HepG2 (cell line): ENCODE data around the gene SLC26A5. TPM values are rescaled to one million over a fixed set of nuclear protein-coding genes. Genes with fewer than 3 reads are reported as not detected.

Source experiments
- ARID2 ChIP-seq: sonication (generic); formaldehyde crosslinking; IDR thresholded peaks from 2 replicates; pipeline ENCODE4 v1.8.1; 2022; ENCODE audit warnings: mild to moderate bottlenecking, missing genetic modification reagents, borderline replicate concordance
- DNMT1 ChIP-seq: sonication (generic); formaldehyde crosslinking; IDR thresholded peaks from 2 replicates; pipeline ENCODE4 v1.5.1; 2020; ENCODE audit warnings: mild to moderate bottlenecking, missing genetic modification reagents
- FOSL2 ChIP-seq: sonication (generic); formaldehyde crosslinking; IDR thresholded peaks from 2 replicates; pipeline ENCODE4 v1.4.0; 2020; ENCODE audit warnings: missing genetic modification reagents
- GRHL1 ChIP-seq: sonication (generic); formaldehyde crosslinking; conservative IDR thresholded peaks from 2 replicates; pipeline ENCODE4 v1.8.0; 2022; ENCODE audit warnings: missing genetic modification reagents
- MXI1 ChIP-seq: IDR thresholded peaks from 3 replicates; pipeline ENCODE4 v1.6.1; 2012; ENCODE audit warnings: low read depth, low read length, inconsistent platforms, borderline replicate concordance
- PAX8 ChIP-seq: sonication (generic); formaldehyde crosslinking; IDR thresholded peaks from 2 replicates; pipeline ENCODE4 v1.8.0; 2022; ENCODE audit warnings: mild to moderate bottlenecking, missing genetic modification reagents, borderline replicate concordance
- PLRG1 ChIP-seq: fragments of 450-650 bp; conservative IDR thresholded peaks from 2 replicates; pipeline ENCODE4 v1.6.1; 2016
- RBFOX2 ChIP-seq: fragments of 200-400 bp; formaldehyde crosslinking; IDR thresholded peaks from 2 replicates; pipeline ENCODE4 v1.6.1; 2017; ENCODE audit warnings: low read depth, mild to moderate bottlenecking, low read length
- RFXAP ChIP-seq: sonication (generic); formaldehyde crosslinking; IDR thresholded peaks from 2 replicates; pipeline ENCODE4 v1.4.0; 2020; ENCODE audit warnings: missing genetic modification reagents, borderline replicate concordance
- RORA ChIP-seq: sonication (generic); formaldehyde crosslinking; IDR thresholded peaks from 2 replicates; pipeline ENCODE4 v1.5.0; 2020; ENCODE audit warnings: mild to moderate bottlenecking, missing genetic modification reagents, moderate library complexity
- SAFB2 ChIP-seq: sonication (generic); formaldehyde crosslinking; IDR thresholded peaks from 2 replicates; pipeline ENCODE4 v1.5.1; 2020; ENCODE audit warnings: missing genetic modification reagents, low read depth, mild to moderate bottlenecking, borderline replicate concordance
- ZBTB10 ChIP-seq: sonication (generic); formaldehyde crosslinking; IDR thresholded peaks from 2 replicates; pipeline ENCODE4 v1.4.0; 2020; ENCODE audit warnings: missing genetic modification reagents, borderline replicate concordance
- ZNF512B ChIP-seq: sonication (generic); formaldehyde crosslinking; IDR thresholded peaks from 2 replicates; pipeline ENCODE4 v1.5.1; 2020; ENCODE audit warnings: missing genetic modification reagents, mild to moderate bottlenecking, borderline replicate concordance
- ZNF563 ChIP-seq: sonication (generic); formaldehyde crosslinking; IDR thresholded peaks from 2 replicates; pipeline ENCODE4 v1.8.0; 2022; ENCODE audit warnings: mild to moderate bottlenecking, moderate library complexity, missing genetic modification reagents
- ZNF7 ChIP-seq: IDR thresholded peaks from 2 replicates; pipeline ENCODE4 v1.6.1; 2016; ENCODE audit warnings: missing biosample characterization, missing genetic modification reagents
- ZNF737 ChIP-seq: sonication (generic); formaldehyde crosslinking; IDR thresholded peaks from 2 replicates; pipeline ENCODE4 v1.5.0; 2020; ENCODE audit warnings: missing genetic modification reagents, mild to moderate bottlenecking, borderline replicate concordance
- ZSCAN25 ChIP-seq: sonication (generic); formaldehyde crosslinking; IDR thresholded peaks from 2 replicates; pipeline ENCODE4 v1.8.0; 2022; ENCODE audit warnings: mild to moderate bottlenecking, missing genetic modification reagents
- polyA plus RNA-seq, 8 experiments: library from polyadenylated mRNA; depleted of rRNA in 3 of 8; stranded (reverse) in 7 of 8; unstranded in 1 of 8; fragments of >200 nt; fragmentation: Illumina TruSeq in 4 of 8; extraction: Trizol in 4 of 8; gene quantifications; 2 replicates each; pipeline versions ENCODE4 v1.2.1 to v1.2.3, GENCODE V29; 2011 to 2016; ENCODE audit warnings: low read depth in 4 of 8, missing spikeins in 1 of 8, mixed read lengths in 1 of 8; ENCODE audit not compliant: insufficient read depth in 1 of 8
- total RNA-seq, 5 experiments: library from RNA; depleted of rRNA; stranded (reverse); fragments of >200 nt; fragmentation: Illumina TruSeq; extraction: Trizol; gene quantifications; 2 replicates each; pipeline ENCODE4 v1.2.3, GENCODE V29; 2016; ENCODE audit warnings: low read depth in 1 of 5
- TF ChIP-seq, protein P1 (sequence below), 2 experiments: fragments of 450-650 bp in 1 of 2; sonication (generic) in 1 of 2; formaldehyde crosslinking; IDR thresholded peaks; 2 replicates each; pipeline versions ENCODE4 v1.5.0 to v1.8.0; 2020 to 2022; ENCODE audit warnings: mild to moderate bottlenecking in 1 of 2, missing genetic modification reagents in 1 of 2
- TF ChIP-seq, protein P2 (sequence below): sonication (generic); formaldehyde crosslinking; IDR thresholded peaks from 2 replicates; pipeline ENCODE4 v1.8.0; 2022; ENCODE audit warnings: missing genetic modification reagents, mild to moderate bottlenecking, inconsistent platforms, borderline replicate concordance

Gene SLC26A5
- total and polyA plus RNA-seq, 2 of the 13 experiments (the other 11 are each of a cell fraction or from before 2014, with no cell fraction given), result 0.08 to 0.11 TPM

- TF ChIP-seq ZBTB10 (CRISPR knock-in tag), result no peak
- no peak for TF ChIP-seq ZNF7 (CRISPR knock-in tag)
- no peak for TF ChIP-seq ZNF737
- peak; percentile 33; the same call in 1 of the 3 replicates for TF ChIP-seq MXI1
- TF ChIP-seq ZNF512B (CRISPR knock-in tag), result 0 out of 2 replicates have a peak, but pooled peaks have one; percentile 51
- TF ChIP-seq, protein P1, sequence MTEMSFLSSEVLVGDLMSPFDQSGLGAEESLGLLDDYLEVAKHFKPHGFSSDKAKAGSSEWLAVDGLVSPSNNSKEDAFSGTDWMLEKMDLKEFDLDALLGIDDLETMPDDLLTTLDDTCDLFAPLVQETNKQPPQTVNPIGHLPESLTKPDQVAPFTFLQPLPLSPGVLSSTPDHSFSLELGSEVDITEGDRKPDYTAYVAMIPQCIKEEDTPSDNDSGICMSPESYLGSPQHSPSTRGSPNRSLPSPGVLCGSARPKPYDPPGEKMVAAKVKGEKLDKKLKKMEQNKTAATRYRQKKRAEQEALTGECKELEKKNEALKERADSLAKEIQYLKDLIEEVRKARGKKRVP (CRISPR knock-in tag; IDR thresholded peaks at IDR 0.05), result no peak
- TF ChIP-seq PAX8 (CRISPR knock-in tag), result no peak
- no peak for TF ChIP-seq RORA (CRISPR knock-in tag)
- TF ChIP-seq ZNF563 (CRISPR knock-in tag), result peak; percentile 59; the same call in 1 of the 2 replicates
- TF ChIP-seq, protein P2, sequence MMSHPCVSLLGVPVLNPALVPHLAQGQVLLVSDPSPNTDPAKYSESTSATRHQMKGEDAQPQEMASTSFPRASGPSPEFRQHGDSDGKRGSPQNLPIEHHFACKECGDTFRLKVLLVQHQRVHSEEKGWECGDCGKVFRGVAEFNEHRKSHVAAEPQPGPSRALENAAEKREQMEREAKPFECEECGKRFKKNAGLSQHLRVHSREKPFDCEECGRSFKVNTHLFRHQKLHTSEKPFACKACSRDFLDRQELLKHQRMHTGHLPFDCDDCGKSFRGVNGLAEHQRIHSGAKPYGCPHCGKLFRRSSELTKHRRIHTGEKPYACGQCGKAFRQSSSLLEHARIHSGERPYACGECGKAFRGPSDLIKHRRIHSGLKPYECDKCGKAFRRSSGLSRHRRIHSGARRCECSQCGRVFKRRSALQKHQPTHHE (CRISPR knock-in tag), result no peak
- no peak for TF ChIP-seq RFXAP
- no peak for TF ChIP-seq PLRG1
- peak; percentile 61 for TF ChIP-seq FOSL2 (CRISPR knock-in tag)
- TF ChIP-seq RBFOX2, result peak; percentile 64
- TF ChIP-seq DNMT1 (CRISPR knock-in tag), result no peak
- TF ChIP-seq GRHL1 (CRISPR knock-in tag), result no peak
- peak; percentile 38; the same call in 1 of the 2 replicates for TF ChIP-seq ZSCAN25 (CRISPR knock-in tag)
- no peak for TF ChIP-seq ARID2 (CRISPR knock-in tag)
- TF ChIP-seq SAFB2 (CRISPR knock-in tag), result no peak
Measured at GRCh38 chr7:103347507-103348267, 98.3 kb downstream of the SLC26A5 start, which contains the start of gene PSMC2 (continued).
